ENCODE data around the gene STRA8. TPM values are rescaled to one million over a fixed set of nuclear protein-coding genes. Genes with fewer than 3 reads are reported as not detected.

Gene STRA8
- total and polyA plus RNA-seq, 2 of the 13 experiments (the other 11 are each of a cell fraction or from before 2014, with no cell fraction given), result not detected

DNA sequence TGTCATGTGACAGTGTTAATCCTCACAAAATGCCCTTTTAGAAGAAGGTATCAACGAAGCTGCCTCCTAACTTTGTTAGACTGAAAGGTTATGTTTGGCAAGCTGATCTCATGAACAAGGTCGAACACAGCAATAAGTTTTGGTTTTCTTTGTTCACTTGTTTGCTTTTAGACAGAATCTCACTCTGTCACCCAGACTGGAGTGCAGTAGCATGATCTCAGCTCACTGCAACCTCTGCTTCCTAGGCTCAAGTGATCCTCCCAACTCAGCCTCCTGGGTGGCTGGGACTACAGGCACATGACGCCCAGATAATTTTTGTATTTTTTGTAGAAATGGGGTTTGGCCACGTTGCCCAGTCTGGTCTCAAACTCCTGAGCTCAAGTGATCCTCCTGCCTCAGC, 1.1 kb downstream of the STRA8 start (continued):
- TF ChIP-seq, protein P1, sequence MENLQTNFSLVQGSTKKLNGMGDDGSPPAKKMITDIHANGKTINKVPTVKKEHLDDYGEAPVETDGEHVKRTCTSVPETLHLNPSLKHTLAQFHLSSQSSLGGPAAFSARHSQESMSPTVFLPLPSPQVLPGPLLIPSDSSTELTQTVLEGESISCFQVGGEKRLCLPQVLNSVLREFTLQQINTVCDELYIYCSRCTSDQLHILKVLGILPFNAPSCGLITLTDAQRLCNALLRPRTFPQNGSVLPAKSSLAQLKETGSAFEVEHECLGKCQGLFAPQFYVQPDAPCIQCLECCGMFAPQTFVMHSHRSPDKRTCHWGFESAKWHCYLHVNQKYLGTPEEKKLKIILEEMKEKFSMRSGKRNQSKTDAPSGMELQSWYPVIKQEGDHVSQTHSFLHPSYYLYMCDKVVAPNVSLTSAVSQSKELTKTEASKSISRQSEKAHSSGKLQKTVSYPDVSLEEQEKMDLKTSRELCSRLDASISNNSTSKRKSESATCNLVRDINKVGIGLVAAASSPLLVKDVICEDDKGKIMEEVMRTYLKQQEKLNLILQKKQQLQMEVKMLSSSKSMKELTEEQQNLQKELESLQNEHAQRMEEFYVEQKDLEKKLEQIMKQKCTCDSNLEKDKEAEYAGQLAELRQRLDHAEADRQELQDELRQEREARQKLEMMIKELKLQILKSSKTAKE (CRISPR knock-in tag; IDR thresholded peaks at IDR 0.05; ENCODE audit: borderline replicate concordance), result no peak
- no peak for TF ChIP-seq ZZZ3 (CRISPR knock-in tag; IDR thresholded peaks at IDR 0.05; ENCODE audit: borderline replicate concordance)
- TF ChIP-seq SAP130 (CRISPR knock-in tag; IDR thresholded peaks at IDR 0.05; ENCODE audit: low read depth), result peak; percentile 21; the same call in 1 of the 2 replicates
- no peak for TF ChIP-seq GPN1 (CRISPR knock-in tag; IDR thresholded peaks at IDR 0.05; ENCODE audit: borderline replicate concordance)
- TF ChIP-seq HOXA5 (CRISPR knock-in tag; IDR thresholded peaks at IDR 0.05), result no peak
- no peak for TF ChIP-seq TBX3 (IDR thresholded peaks at IDR 0.05; ENCODE audit: borderline replicate concordance)
- TF ChIP-seq, protein P2, sequence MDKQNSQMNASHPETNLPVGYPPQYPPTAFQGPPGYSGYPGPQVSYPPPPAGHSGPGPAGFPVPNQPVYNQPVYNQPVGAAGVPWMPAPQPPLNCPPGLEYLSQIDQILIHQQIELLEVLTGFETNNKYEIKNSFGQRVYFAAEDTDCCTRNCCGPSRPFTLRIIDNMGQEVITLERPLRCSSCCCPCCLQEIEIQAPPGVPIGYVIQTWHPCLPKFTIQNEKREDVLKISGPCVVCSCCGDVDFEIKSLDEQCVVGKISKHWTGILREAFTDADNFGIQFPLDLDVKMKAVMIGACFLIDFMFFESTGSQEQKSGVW (CRISPR knock-in tag; IDR thresholded peaks at IDR 0.05; ENCODE audit: borderline replicate concordance), result no peak
- TF ChIP-seq ZNF619 (CRISPR knock-in tag; IDR thresholded peaks at IDR 0.05), result no peak
- TF ChIP-seq SOX5 (CRISPR knock-in tag; IDR thresholded peaks at IDR 0.05; ENCODE audit: borderline replicate concordance), result peak; percentile 58; the same call in 1 of the 2 replicates
- no peak for TF ChIP-seq ZSCAN30 (CRISPR knock-in tag; IDR thresholded peaks at IDR 0.05)
- no peak for TF ChIP-seq PAF1 (CRISPR knock-in tag; IDR thresholded peaks at IDR 0.05)
- no peak for TF ChIP-seq ZNF205 (CRISPR knock-in tag; IDR thresholded peaks at IDR 0.05)
- no peak for TF ChIP-seq SRF (IDR thresholded peaks at IDR 0.05; ENCODE audit: low read depth, low read length)
- TF ChIP-seq SCMH1 (CRISPR knock-in tag; IDR thresholded peaks at IDR 0.05; ENCODE audit: borderline replicate concordance), result no peak
- no peak for TF ChIP-seq NCOR1 (IDR thresholded peaks at IDR 0.05; ENCODE audit: borderline replicate concordance, low read length)
- no peak for TF ChIP-seq HOXA7 (CRISPR knock-in tag; IDR thresholded peaks at IDR 0.05)
- TF ChIP-seq ZNF713 (CRISPR knock-in tag; IDR thresholded peaks at IDR 0.05), result no peak
- no peak for TF ChIP-seq ZSCAN29 (CRISPR knock-in tag; conservative IDR thresholded peaks at IDR 0.05)
- TF ChIP-seq KAT7 (CRISPR knock-in tag; IDR thresholded peaks at IDR 0.05; ENCODE audit: borderline replicate concordance), result no peak
- no peak for TF ChIP-seq ZNF564 (CRISPR knock-in tag; IDR thresholded peaks at IDR 0.05)
- TF ChIP-seq RCOR2 (CRISPR knock-in tag; IDR thresholded peaks at IDR 0.05), result 0 out of 2 replicates have a peak, but pooled peaks have one; percentile 40
- TF ChIP-seq HDAC2 (CRISPR knock-in tag; IDR thresholded peaks at IDR 0.05), result peak; percentile 65; the same call in 1 of the 2 replicates
- TF ChIP-seq GATAD1 (CRISPR knock-in tag; IDR thresholded peaks at IDR 0.05), result no peak
- TF ChIP-seq GTF3A (CRISPR knock-in tag; conservative IDR thresholded peaks at IDR 0.05), result no peak
- no peak for TF ChIP-seq SMC3 (IDR thresholded peaks at IDR 0.05; ENCODE audit: low read length)
- TF ChIP-seq NFRKB (IDR thresholded peaks at IDR 0.05), result no peak
- TF ChIP-seq, protein P3, sequence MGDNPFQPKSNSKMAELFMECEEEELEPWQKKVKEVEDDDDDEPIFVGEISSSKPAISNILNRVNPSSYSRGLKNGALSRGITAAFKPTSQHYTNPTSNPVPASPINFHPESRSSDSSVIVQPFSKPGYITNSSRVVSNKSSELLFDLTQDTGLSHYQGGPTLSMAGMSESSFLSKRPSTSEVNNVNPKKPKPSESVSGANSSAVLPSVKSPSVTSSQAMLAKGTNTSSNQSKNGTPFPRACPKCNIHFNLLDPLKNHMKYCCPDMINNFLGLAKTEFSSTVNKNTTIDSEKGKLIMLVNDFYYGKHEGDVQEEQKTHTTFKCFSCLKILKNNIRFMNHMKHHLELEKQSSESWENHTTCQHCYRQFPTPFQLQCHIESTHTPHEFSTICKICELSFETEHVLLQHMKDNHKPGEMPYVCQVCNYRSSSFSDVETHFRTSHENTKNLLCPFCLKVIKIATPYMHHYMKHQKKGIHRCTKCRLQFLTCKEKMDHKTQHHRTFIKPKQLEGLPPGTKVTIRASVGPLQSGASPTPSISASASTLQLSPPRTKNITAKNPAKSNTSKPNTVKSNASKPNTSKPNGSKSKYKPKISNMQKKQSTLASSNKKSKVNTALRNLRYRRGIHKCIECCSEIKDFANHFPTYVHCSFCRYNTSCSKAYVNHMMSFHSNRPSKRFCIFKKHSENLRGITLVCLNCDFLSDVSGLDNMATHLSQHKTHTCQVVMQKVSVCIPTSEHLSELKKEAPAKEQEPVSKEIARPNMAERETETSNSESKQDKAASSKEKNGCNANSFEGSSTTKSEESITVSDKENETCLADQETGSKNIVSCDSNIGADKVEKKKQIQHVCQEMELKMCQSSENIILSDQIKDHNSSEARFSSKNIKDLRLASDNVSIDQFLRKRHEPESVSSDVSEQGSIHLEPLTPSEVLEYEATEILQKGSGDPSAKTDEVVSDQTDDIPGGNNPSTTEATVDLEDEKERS (CRISPR knock-in tag; IDR thresholded peaks at IDR 0.05), result peak; percentile 48; the same call in 1 of the 2 replicates
- TF ChIP-seq HNF4A (CRISPR knock-in tag; IDR thresholded peaks at IDR 0.05), result peak; percentile 30; the same call in 1 of the 2 replicates
- peak; percentile 82 for TF ChIP-seq ZNF292 (CRISPR knock-in tag; IDR thresholded peaks at IDR 0.05; ENCODE audit: borderline replicate concordance, low read depth)
